Activated naive CD4-positive, alpha-beta T cell treated with anti-CD3 and anti-CD28 coated beads, Interleukin-2, amount 50 U/mL, for 24 hours (primary cell): ENCODE data around the gene CDY2A.
"Not testable (repeated sequence)": the region's sequence is repeated elsewhere in the genome, so short reads cannot be mapped to it uniquely, and the experiment has no call there.

Source experiments
- H3K27ac Mint-ChIP-seq: one replicate; pipeline ENCODE4 v1.8.0; 2021; ENCODE audit warnings: mild to moderate bottlenecking, mixed read lengths
- H3K27me3 Mint-ChIP-seq: one replicate; pipeline ENCODE4 v1.8.0; 2021; ENCODE audit warnings: mixed read lengths
- H3K36me3 Mint-ChIP-seq: one replicate; pipeline ENCODE4 v1.8.0; 2021; ENCODE audit warnings: mixed read lengths
- H3K4me1 Mint-ChIP-seq: one replicate; pipeline ENCODE4 v1.8.0; 2021; ENCODE audit warnings: mixed read lengths
- H3K4me3 Mint-ChIP-seq: one replicate; pipeline ENCODE4 v1.8.0; 2021; ENCODE audit warnings: mild to moderate bottlenecking, mixed read lengths
- H3K9me3 Mint-ChIP-seq: one replicate; pipeline ENCODE4 v1.8.0; 2021; ENCODE audit warnings: mixed read lengths

The CDY2A gene

GRCh38 chrY:18025487-18025886, at the start of gene CDY2A:
Gene CDY2A, plus strand, starts transcription at chrY:18025787. Its CDS starts 328 bp downstream, at chrY:18026115.
- not testable (repeated sequence) for H3K4me3 Mint-ChIP-seq, H3K36me3 Mint-ChIP-seq, H3K9me3 Mint-ChIP-seq, H3K27ac Mint-ChIP-seq, H3K27me3 Mint-ChIP-seq, H3K4me1 Mint-ChIP-seq

GRCh38 chrY:17997586-17997985, 28.0 kb upstream of the CDY2A start:
- H3K9me3 Mint-ChIP-seq, H3K4me1 Mint-ChIP-seq, H3K27ac Mint-ChIP-seq, H3K4me3 Mint-ChIP-seq, H3K36me3 Mint-ChIP-seq, H3K27me3 Mint-ChIP-seq: not testable (repeated sequence)

DNA sequence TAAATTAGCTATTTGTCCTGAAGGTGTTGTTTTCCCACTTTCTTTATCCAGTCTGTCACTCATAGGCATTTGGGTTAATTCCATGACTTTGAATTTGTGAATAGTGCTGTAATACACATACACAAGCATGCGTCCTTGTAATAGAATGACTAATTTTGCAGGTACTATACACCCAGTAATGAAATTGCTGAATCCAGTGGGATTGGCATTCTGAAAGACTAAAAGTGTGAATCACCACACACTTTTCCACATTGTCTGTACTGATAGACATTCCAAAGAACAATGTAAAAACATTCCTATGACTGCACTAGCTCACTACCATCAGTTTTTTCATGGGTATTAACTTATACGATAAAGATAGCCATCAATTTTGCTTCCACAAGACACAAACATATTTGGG, 27.3 kb upstream of the CDY2A start:
- not testable (repeated sequence) for H3K4me3 Mint-ChIP-seq, H3K4me1 Mint-ChIP-seq

DNA sequence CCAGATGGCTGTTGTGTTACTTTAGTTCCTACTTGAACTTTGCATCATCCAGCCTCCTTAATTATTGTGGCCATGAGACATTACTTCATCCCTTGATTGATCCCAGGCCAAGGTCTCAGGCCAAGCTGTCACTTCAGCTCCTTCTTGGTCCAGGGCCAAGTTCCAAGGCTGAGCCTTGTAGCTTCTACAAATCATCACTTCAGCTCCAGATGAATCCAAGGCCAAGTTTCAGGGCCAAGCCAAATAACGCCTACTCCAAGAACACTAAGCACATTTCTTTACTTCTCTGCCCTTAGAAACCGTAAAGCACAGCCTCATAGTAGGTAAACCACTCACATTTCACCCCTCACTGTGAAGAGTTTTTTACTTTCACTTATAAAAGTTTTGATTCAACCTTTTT, 1.7 kb upstream of the CDY2A start:
- H3K9me3 Mint-ChIP-seq, H3K27me3 Mint-ChIP-seq, H3K36me3 Mint-ChIP-seq, H3K4me3 Mint-ChIP-seq, H3K27ac Mint-ChIP-seq, H3K4me1 Mint-ChIP-seq: not testable (repeated sequence)

More for the DNA sequence above, 27.3 kb upstream of the CDY2A start:
- H3K27ac Mint-ChIP-seq, H3K36me3 Mint-ChIP-seq, H3K27me3 Mint-ChIP-seq, H3K9me3 Mint-ChIP-seq: not testable (repeated sequence)

DNA sequence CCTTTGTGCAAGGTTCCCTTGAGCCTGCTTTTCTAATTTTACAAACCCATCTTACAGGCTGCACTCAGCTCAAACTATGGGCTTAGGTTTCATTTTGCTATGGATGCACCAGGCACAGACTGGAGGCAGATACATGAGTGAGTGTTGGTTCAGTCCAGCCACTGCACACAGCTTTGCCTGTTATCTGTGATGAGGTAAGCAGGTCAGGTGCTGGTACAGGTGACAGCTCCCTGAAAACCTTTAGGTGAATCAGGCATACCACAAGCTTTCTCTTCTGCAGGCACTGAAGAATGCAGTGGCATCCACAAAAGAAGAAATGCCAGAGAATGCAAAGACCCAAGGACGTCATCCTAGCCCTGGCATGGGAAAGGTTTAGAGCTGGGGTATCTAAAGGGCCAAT, 3.3 kb downstream of the CDY2A start:
- H3K27ac Mint-ChIP-seq = not testable (repeated sequence)

GRCh38 chrY:18030178-18030577, 4.6 kb downstream of the CDY2A start:
- H3K4me1 Mint-ChIP-seq, H3K36me3 Mint-ChIP-seq, H3K27ac Mint-ChIP-seq, H3K9me3 Mint-ChIP-seq, H3K27me3 Mint-ChIP-seq, H3K4me3 Mint-ChIP-seq: not testable (repeated sequence)

More for the DNA sequence above, 3.3 kb downstream of the CDY2A start:
- not testable (repeated sequence) for H3K9me3 Mint-ChIP-seq, H3K4me3 Mint-ChIP-seq, H3K4me1 Mint-ChIP-seq, H3K27me3 Mint-ChIP-seq, H3K36me3 Mint-ChIP-seq

- H3K36me3 Mint-ChIP-seq, H3K27ac Mint-ChIP-seq, H3K27me3 Mint-ChIP-seq, H3K4me3 Mint-ChIP-seq, H3K9me3 Mint-ChIP-seq, H3K4me1 Mint-ChIP-seq: not testable (repeated sequence)
Observed at GRCh38 chrY:18034100-18034814, 8.7 kb downstream of the CDY2A start.

DNA sequence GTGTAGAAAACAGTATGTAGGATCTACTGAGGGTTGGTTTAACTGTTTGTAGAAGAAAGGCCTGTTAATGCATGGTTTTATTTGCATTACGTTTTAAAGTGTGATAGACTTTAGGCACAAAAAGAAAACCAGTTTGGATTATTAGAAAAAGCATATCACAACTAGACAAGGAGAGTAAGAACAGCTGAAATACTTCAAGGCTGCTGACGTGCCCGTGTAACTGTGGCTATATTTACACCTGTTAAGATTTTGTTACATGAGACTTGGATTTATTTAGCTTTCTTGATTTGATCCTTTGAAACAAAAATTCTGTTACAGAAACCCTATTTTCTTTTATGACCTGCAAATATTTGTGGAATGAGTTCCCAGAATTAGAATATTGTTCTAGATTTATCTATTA, 9.3 kb downstream of the CDY2A start:
- not testable (repeated sequence) for H3K4me1 Mint-ChIP-seq, H3K27ac Mint-ChIP-seq, H3K4me3 Mint-ChIP-seq, H3K9me3 Mint-ChIP-seq, H3K27me3 Mint-ChIP-seq, H3K36me3 Mint-ChIP-seq

- not testable (repeated sequence) for H3K36me3 Mint-ChIP-seq, H3K27me3 Mint-ChIP-seq, H3K4me1 Mint-ChIP-seq, H3K27ac Mint-ChIP-seq, H3K4me3 Mint-ChIP-seq, H3K9me3 Mint-ChIP-seq
Observed at GRCh38 chrY:18044990-18045389, 19.4 kb downstream of the CDY2A start.

GRCh38 chrY:18048149-18049040, 22.8 kb downstream of the CDY2A start:
- H3K27ac Mint-ChIP-seq, H3K4me1 Mint-ChIP-seq, H3K36me3 Mint-ChIP-seq, H3K27me3 Mint-ChIP-seq, H3K4me3 Mint-ChIP-seq, H3K9me3 Mint-ChIP-seq: not testable (repeated sequence)

GRCh38 chrY:18049061-18049460, 23.5 kb downstream of the CDY2A start:
- not testable (repeated sequence) for H3K36me3 Mint-ChIP-seq, H3K4me3 Mint-ChIP-seq, H3K9me3 Mint-ChIP-seq, H3K4me1 Mint-ChIP-seq, H3K27me3 Mint-ChIP-seq, H3K27ac Mint-ChIP-seq

DNA sequence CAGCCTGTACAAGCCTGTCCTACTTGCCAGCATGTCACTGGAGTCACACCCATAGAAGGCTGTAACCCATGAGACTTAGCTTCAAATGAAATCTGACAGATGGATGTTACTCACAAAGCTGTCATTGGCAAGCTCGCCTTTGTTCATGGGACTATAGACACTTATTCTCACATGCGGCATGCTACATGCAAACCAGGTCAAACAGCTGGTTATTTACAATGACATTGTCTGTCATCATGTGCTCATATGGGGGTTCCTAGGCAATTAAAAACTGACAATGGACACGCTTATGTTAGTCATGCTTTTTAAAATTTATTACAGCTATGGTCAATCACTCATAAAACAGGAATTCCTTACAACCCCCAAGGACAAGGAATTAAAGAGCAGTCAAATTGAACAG, 30.9 kb downstream of the CDY2A start:
- not testable (repeated sequence) for H3K4me3 Mint-ChIP-seq, H3K9me3 Mint-ChIP-seq, H3K4me1 Mint-ChIP-seq, H3K36me3 Mint-ChIP-seq, H3K27me3 Mint-ChIP-seq, H3K27ac Mint-ChIP-seq

- not testable (repeated sequence) for H3K4me1 Mint-ChIP-seq, H3K4me3 Mint-ChIP-seq, H3K9me3 Mint-ChIP-seq, H3K36me3 Mint-ChIP-seq, H3K27ac Mint-ChIP-seq, H3K27me3 Mint-ChIP-seq
Observed at GRCh38 chrY:18073464-18073863, 47.9 kb downstream of the CDY2A start.
